NAMALWA (cell line): ENCODE data around the gene HOXA11.

Experiments used
- DNase-seq: peaks from one replicate; pipeline ENCODE4 v3.0.0-alpha.2; 2015; ENCODE audit warnings: low spot score

The HOXA11 gene

GRCh38 chr7:27185013-27185853 is at the start of gene HOXA11:
Gene HOXA11, minus strand, starts transcription at chr7:27185232. Its CDS starts 88 bp downstream, at chr7:27185144.
- no peak for DNase-seq

DNA sequence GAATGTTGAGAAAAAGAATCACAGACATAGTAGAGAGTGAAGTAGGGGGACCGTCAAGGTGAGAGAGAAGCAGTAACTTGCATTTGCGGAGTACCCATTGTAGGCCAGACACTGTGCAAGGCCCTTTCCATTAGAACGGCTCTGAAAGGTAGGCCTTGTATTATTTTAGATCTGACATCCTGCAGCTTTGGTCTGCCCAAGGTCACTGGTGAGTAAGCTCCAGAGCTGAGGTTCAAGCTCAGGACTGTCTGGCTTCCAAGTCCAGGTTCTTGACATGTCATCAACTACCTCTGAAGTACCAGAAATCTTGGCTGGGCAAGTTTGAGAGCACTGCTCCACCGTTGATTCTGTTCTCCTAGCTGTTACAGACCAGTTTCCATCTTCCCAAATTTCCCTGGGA is 44.4 kb upstream of the HOXA11 start:
- no peak for DNase-seq

DNA sequence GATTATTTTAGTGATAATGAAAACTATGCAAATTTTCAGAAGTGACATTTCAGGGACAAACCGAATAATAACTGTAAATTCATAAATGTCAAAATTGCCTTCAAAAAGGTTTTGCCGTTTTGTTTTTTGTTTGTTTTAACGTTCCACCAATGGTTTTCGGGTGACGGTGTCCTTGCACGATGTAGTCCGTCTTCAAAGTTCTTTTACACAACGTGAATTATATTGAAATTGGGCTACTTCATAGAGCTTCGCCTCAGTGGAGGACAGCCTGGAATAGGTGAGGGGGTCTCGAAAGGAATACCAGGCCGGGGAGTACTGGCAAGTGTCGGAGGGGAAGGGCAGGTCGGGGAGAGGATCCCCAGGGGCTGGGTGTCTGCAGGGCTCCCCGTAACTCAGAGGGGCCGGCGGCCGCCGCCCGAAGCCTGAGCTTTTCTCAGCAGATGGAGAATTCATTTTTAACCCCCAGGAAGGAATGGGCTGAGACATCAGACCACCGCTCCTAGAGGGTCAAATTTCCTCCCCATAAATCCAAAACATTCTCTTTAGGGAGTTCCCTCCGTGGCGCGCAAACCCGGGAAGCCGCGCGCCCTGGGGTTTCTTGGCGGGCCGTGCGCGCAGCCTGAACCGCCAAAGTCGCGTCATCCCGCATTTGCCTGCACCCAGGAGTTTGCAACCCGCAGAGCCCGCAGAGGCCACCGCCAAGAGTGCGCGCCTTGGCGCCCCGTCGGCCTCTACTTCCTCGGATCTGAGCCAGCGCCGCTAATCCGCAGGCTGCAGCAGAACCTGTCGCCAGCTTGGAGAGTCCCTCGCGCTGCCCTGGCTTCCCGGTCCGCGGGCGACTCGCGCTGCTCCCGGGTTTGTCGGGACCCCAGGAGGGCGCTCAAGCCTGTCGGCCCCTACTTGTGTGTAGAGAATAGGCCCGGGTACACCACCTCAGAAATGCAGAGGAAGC is 40.2 kb upstream of the HOXA11 start:
- DNase-seq = no peak

DNA sequence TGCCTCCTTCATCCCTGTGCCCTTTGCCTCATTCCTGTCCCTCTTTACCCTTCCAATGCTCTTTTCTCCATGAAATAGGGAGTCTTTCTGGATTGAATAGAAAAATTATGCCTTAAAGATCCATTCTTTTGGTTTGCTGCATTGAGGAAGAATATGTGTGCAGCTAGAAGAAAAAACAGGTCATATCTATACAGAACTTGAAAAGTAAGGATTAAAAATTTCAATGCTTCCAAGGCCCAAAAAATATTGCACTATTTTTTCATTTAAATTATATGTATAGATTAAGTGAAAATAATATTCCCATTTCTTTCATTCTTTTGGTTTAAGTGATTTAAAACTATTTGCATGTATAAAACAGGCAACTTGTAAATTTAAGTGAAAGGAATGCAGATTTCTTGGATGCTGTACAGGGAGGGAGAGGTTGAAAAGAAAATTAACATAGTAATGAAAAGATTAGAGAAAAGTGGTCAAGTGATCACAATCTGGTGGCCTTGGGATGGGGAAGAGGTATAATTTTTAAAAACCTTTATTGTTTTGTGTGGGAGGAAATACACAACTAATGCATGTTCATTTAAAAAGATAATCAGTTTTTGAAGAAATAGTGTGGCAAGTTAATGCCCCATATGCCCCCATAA is 39.0 kb upstream of the HOXA11 start:
- DNase-seq = no peak

GRCh38 chr7:27221201-27221797 is 36.3 kb upstream of the HOXA11 start:
- no peak for DNase-seq

- DNase-seq = no peak
Measured at GRCh38 chr7:27220440-27220955, 35.5 kb upstream of the HOXA11 start.

GRCh38 chr7:27219821-27220220 is 34.8 kb upstream of the HOXA11 start:
- no peak for DNase-seq

GRCh38 chr7:27217951-27218350 is 32.9 kb upstream of the HOXA11 start:
- no peak for DNase-seq

DNA sequence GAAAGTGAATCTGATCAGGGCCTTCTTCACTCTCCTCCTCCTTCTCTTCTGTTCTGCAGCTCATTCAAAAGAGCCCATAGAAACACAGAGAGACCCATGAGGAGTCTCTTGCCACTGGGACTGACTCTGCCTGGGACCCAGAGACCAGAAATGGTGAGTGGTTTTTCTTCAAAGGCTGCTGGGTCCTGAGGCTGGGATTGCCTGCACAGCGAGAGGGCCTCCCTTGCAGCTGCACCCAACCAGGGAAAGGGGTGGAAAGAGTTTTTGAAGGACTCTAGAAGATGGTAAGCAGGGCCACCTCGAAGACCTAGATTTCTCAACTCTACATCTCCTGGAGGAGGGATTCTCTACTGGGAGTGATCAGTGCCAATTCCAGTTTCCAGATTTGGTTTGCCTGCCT is 30.3 kb upstream of the HOXA11 start:
- no peak for DNase-seq

- DNase-seq = no peak
Measured at GRCh38 chr7:27214239-27214950, 29.4 kb upstream of the HOXA11 start.

DNA sequence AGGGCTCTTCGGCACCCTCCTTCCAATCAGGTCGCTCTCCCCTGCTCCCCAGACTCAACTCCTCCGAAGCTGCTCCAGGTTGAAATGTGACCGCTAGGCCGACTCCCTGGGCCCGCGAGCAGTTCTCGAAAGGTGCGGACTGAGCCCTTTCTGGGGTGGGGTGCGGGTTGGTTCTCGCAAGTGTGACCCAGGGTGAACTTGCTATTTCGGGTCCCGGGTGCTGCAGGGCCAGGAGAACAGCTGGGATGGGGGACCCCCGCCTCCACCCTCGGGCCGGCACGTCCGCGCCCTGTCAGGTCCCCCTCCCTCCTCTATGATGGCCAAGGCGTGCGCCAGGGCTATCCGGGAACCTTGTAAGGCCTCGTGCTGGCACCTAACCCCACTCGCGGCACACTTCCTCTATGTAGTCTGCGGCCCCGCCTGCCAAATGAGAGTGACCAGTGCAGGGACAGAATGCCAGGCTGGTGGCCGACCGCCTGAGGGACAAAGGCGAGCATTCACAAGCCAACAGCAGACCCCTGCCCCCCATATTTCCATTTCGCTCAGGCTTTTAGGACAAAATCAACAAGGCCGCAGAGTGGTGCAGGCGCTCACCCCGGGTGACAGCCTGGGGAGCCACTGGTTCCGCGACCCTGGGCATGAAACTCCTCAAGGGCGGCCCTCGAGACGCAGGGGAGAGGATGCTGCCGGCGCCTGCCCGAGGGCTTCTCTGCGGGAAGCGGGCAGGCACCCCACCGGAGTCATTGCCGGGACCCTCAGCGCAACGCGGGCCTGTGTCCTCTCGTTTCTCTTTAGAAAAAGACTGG is 28.6 kb upstream of the HOXA11 start:
- DNase-seq = no peak

- no peak for DNase-seq
Measured at GRCh38 chr7:27212497-27213432, 27.7 kb upstream of the HOXA11 start.

DNA sequence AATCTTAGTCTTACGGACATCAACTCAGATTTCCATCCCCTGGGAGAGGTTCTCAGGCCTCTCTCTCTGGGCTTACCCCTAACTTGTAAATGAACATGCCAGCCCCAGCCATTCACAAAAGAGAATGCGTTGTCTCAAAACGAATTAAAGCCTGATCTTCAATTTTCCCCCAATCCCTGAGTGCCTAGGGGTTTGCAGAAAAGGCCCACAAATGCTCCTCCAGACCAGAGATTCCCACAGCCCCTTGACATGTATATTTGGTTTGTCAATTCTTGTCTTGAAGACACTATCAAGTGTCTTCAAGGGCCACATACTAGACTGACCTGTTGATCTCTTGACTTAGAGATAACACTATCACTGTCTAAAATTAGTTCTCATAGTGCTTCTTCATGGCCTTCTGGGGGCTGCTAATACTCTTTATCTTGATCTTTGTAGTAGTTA is 26.8 kb upstream of the HOXA11 start:
- no peak for DNase-seq

- no peak for DNase-seq
Measured at GRCh38 chr7:27211084-27211446, 26.0 kb upstream of the HOXA11 start.

GRCh38 chr7:27210441-27211083 is 25.5 kb upstream of the HOXA11 start:
- DNase-seq = peak; percentile 65

GRCh38 chr7:27209933-27210440 is 25.0 kb upstream of the HOXA11 start:
- no peak for DNase-seq

DNA sequence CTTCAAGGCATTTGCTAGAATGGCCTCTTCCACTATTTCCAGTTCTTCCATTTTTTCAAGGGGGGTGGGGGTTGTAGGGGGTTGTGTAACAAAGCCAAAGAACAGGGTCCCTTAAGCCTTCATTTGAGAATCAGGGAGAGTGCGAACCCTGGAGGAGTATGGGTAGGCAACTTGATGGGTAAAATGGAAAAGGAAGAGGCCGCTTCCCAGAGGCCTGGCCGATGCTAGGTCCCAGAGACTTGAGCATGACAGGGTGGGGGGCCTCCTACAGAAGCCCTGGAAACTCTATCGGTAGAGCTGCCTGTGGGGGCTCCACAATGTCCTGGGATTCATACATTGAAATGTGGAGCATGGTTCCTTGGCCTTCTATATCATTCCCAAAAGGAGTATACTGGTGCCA is 24.0 kb upstream of the HOXA11 start:
- no peak for DNase-seq

DNA sequence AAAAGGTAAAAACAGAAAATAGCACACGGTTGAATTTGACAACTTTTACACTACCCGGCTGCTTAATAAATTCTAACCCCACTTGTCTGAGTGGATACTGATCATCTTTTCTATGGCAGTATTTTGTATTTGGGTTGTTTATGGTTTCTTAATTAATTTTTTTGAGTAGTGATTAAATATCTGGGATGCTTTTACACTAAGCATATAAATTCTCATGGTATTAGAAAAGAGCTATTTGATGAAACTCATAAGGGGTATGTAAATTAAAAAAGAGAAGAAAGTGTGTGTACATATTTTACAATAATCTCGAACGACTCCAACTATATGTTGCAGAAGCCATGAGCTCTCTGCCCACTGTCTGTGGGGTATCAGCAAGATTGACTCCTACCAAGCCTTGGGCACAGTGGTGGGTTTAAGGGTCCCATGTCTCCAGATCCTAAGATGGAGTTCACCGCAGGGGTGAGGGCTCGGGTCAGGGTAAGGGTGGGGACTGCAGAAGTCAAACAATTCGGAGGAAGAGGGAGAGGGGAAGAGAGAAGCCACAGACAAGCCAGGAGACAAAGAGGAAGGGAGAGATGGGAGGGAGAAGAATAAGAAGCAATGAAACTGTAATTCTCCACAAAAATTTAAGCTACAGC is 22.4 kb upstream of the HOXA11 start:
- no peak for DNase-seq
